ENCODE measurements around the gene WFDC5.

- TF ChIP-seq EP300 (IDR thresholded peaks at IDR 0.05; ENCODE audit: borderline replicate concordance) (no peak), YY1 (IDR thresholded peaks at IDR 0.05; ENCODE audit: low read depth) (no peak), TAF1 (IDR thresholded peaks at IDR 0.05; ENCODE audit: low read depth) (no peak), NFIC (IDR thresholded peaks at IDR 0.05) (no peak), REST (IDR thresholded peaks at IDR 0.05; ENCODE audit: low read depth) (no peak), RAD21 (IDR thresholded peaks at IDR 0.05; ENCODE audit: low read depth) (no peak), CREB1 (IDR thresholded peaks at IDR 0.05; ENCODE audit: low read depth) (no peak), USF1 (IDR thresholded peaks at IDR 0.05) (no peak), EGR1 (IDR thresholded peaks at IDR 0.05) (no peak), MAX (IDR thresholded peaks at IDR 0.05) (no peak), CEBPB (IDR thresholded peaks at IDR 0.05) (no peak), TCF12 (IDR thresholded peaks at IDR 0.05; ENCODE audit: low read depth) (no peak)
Observed at GRCh38 chr20:45111285-45111684, 3.7 kb downstream of the WFDC5 start.

All from Ishikawa (cell line).